ENCODE data around the gene DDR2. TPM values are rescaled to one million over a fixed set of nuclear protein-coding genes. Genes with fewer than 3 reads are reported as not detected.

Gene DDR2
- total RNA-seq, 4 donors from 2014 or later, result 40.9 to 88.8 (median 56.6) TPM

- WGBS, 2 donors, result 38 to 40% methylated on average over 1 of the region's 1 CpG
- Histone ChIP-seq H3K4me1 (peaks cover 16 to 37% of the 10 kb centered on the region in 2 donors), H3K9me3 (no peaks in the 10 kb centered on the region), H3K27ac (peak overlapping the region in 2 of 3 donors; percentile 55 to 57), H3K4me3 (replicated peaks in 1 of 3) (no peak overlapping the region), H3K36me3 (no peaks in the 10 kb centered on the region), H3K27me3 (no peaks in the 10 kb centered on the region)
- TF ChIP-seq CTCF (IDR thresholded peaks at IDR 0.05), result no peak
- TF ChIP-seq POLR2A (IDR thresholded peaks at IDR 0.05), result no peak
- intact Hi-C loops (cut with DNase I), result no loop called here
- DNase-seq, result no peak
Observed at GRCh38 chr1:162709870-162710269, 77.6 kb downstream of the DDR2 start.

- intact Hi-C loops (cut with DNase I), result no loop called here
- TF ChIP-seq CTCF (IDR thresholded peaks at IDR 0.05), result no peak
- TF ChIP-seq POLR2A (IDR thresholded peaks at IDR 0.05), result no peak
- H3K4me3 ChIP-seq (replicated peaks in 1 of 3), result no peak overlapping the region
- no peaks in the 10 kb centered on the region for H3K9me3 ChIP-seq
- H3K36me3 ChIP-seq, result no peaks in the 10 kb centered on the region
- WGBS, 2 donors, result 56 to 86% methylated on average over 1 of the region's 1 CpG
- peaks cover 16 to 37% of the 10 kb centered on the region in 2 donors for H3K4me1 ChIP-seq
- no peaks in the 10 kb centered on the region for H3K27me3 ChIP-seq
- peak overlapping the region in 2 of 3 donors; percentile 55 to 57 for H3K27ac ChIP-seq
- no peak for DNase-seq
Observed at GRCh38 chr1:162710345-162710744, 78.1 kb downstream of the DDR2 start.

- Histone ChIP-seq H3K4me3 (replicated peaks in 1 of 3) (no peak overlapping the region), H3K4me1 (peaks cover 16 to 40% of the 10 kb centered on the region in 2 donors)
Observed at GRCh38 chr1:162710780-162711465, 78.7 kb downstream of the DDR2 start.

GRCh38 chr1:162712317-162713029, 80.2 kb downstream of the DDR2 start:
- Histone ChIP-seq H3K27me3 (no peaks in the 10 kb centered on the region), H3K4me3 (replicated peaks in 1 of 3) (no peak overlapping the region), H3K4me1 (peaks cover 16 to 45% of the 10 kb centered on the region in 2 donors), H3K36me3 (no peaks in the 10 kb centered on the region), H3K9me3 (no peaks in the 10 kb centered on the region), H3K27ac (peak overlapping the region in 1 of 3 donors; percentile 1)
- intact Hi-C loops (cut with DNase I), result no loop called here
- TF ChIP-seq POLR2A (IDR thresholded peaks at IDR 0.05) (no peak), CTCF (IDR thresholded peaks at IDR 0.05) (no peak)
- DNase-seq, result no peak
- WGBS, 2 donors, result 72 to 74% methylated on average over 2 of the region's 2 CpGs

More at GRCh38 chr1:162710780-162711465, 78.7 kb downstream of the DDR2 start:
- no peaks in the 10 kb centered on the region for H3K9me3 ChIP-seq
- H3K36me3 ChIP-seq, result no peaks in the 10 kb centered on the region
- WGBS, 2 donors, result 77 to 79% methylated on average over 4 of the region's 4 CpGs
- TF ChIP-seq POLR2A (IDR thresholded peaks at IDR 0.05), result no peak
- no peak for DNase-seq
- H3K27ac ChIP-seq, result peak overlapping the region in 1 of 3 donors; percentile 57
- no peaks in the 10 kb centered on the region for H3K27me3 ChIP-seq
- intact Hi-C loops (cut with DNase I), result no loop called here

GRCh38 chr1:162716123-162716522, 83.9 kb downstream of the DDR2 start:
- no peaks in the 10 kb centered on the region for H3K36me3 ChIP-seq
- no peak for TF ChIP-seq CTCF (IDR thresholded peaks at IDR 0.05)
- no peak for TF ChIP-seq POLR2A (IDR thresholded peaks at IDR 0.05)
- H3K27ac ChIP-seq, result no peak overlapping the region
- peaks cover 0 to 12% of the 10 kb centered on the region in 2 donors for H3K4me1 ChIP-seq
- intact Hi-C loops (cut with DNase I), result no loop called here
- no peak overlapping the region for H3K4me3 ChIP-seq (replicated peaks in 1 of 3)
- no peaks in the 10 kb centered on the region for H3K9me3 ChIP-seq
- H3K27me3 ChIP-seq, result no peaks in the 10 kb centered on the region
- WGBS, 2 donors, result 25 to 28% methylated on average over 4 of the region's 4 CpGs
- DNase-seq, result peak; percentile 69 to 72
